ENCODE measurements around the gene SCRN2. TPM values are rescaled to one million over a fixed set of nuclear protein-coding genes. Genes with fewer than 3 reads are reported as not detected.

SCRN2 gene
- total RNA-seq, 1 donor from 2014 or later, result 14.9 TPM

DNA sequence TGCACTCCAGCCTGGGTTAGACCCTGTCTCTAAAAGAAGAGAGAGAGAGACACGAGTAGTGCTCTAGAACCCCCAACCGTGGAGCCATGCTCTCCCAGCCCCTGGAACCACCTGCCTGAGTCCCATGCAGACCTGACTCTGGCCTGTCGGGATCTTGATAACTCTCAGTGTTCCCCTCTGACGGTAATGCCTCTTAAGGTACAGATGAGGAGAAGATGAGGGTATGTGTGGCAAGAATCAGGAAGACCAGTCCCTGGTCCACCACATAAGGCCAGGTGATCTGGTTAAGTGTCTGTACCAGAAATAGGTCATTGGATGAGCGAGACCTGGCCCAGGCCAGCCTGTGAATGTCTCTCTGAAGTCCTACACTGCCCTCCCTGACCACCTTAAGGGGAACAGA lies 37.9 kb downstream of the SCRN2 start:
- Mint-ChIP-seq H3K36me3 (ENCODE audit: low read depth) (peaks cover 15% of the 10 kb centered on the region), H3K9me3 (ENCODE audit: low read depth) (no peaks in the 10 kb centered on the region), H3K4me1 (ENCODE audit: low read depth) (no peaks in the 10 kb centered on the region), H3K27ac (ENCODE audit: unreplicated experiment) (no peak overlapping the region), H3K27me3 (ENCODE audit: low read depth) (peaks cover 15% of the 10 kb centered on the region), H3K4me3 (ENCODE audit: unreplicated experiment) (no peak overlapping the region)
- no peak for DNase-seq (ENCODE audit: low spot score)
- TF ChIP-seq, protein P1, sequence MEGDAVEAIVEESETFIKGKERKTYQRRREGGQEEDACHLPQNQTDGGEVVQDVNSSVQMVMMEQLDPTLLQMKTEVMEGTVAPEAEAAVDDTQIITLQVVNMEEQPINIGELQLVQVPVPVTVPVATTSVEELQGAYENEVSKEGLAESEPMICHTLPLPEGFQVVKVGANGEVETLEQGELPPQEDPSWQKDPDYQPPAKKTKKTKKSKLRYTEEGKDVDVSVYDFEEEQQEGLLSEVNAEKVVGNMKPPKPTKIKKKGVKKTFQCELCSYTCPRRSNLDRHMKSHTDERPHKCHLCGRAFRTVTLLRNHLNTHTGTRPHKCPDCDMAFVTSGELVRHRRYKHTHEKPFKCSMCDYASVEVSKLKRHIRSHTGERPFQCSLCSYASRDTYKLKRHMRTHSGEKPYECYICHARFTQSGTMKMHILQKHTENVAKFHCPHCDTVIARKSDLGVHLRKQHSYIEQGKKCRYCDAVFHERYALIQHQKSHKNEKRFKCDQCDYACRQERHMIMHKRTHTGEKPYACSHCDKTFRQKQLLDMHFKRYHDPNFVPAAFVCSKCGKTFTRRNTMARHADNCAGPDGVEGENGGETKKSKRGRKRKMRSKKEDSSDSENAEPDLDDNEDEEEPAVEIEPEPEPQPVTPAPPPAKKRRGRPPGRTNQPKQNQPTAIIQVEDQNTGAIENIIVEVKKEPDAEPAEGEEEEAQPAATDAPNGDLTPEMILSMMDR (IDR thresholded peaks at IDR 0.05), result no peak

DNA sequence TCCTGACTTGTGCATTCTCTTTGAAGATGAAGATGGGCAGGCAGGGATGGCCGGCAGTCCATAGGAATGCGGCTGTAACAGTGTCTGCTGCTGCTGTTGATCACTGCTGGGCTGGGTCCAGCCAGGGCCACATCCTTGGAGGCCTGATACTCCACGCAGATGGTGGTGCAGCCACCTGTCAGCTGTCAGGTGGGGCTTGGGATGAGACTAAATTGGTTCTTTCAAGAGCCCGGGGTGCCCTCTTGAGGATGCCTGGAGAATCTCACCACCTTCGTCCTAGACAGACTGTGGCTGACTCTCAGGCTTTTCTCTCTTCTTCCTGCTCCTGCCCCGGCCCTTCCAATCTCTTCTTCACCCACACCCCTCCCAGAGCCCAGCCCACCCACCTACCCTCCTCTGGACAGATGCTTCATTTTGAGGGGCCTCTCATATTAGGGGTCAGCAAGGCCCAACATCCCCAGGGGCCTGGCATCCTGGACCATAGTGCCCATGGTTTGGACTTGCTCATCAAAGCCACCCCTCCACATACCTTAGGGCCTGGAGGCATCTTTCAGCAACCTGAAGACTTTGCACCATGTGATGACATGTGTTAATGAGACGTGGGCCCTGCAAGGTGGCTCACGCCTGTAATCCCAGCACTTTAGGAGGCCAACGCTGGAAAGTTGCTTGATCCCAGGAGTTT lies 38.6 kb downstream of the SCRN2 start:
- peak; percentile 63 for DNase-seq (ENCODE audit: low spot score)

DNA sequence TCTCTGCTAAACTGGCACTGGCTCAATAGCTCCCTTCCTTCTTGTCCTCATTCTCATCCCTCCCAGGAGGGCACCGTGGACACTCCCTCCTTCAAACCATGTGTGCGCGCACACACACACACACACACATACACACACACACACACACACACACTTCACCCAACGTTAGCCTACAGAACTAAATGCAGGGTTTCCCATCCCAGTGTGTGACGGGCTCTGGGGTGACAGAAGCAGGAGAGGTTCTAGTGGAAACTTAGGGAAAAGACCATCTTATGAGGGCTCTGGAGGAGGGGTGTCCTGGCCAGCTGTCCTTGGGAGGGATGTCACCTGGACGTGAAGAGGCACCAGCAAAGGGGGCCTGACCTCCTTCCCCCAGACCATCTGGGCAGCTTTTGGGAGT lies 39.2 kb downstream of the SCRN2 start:
- no peaks in the 10 kb centered on the region for H3K4me1 Mint-ChIP-seq (ENCODE audit: low read depth)
- DNase-seq (ENCODE audit: low spot score), result no peak
- H3K4me3 Mint-ChIP-seq (ENCODE audit: unreplicated experiment), result no peak overlapping the region
- peaks cover 5% of the 10 kb centered on the region for H3K36me3 Mint-ChIP-seq (ENCODE audit: low read depth)
- no peak overlapping the region for H3K27ac Mint-ChIP-seq (ENCODE audit: unreplicated experiment)
- H3K27me3 Mint-ChIP-seq (ENCODE audit: low read depth), result peaks cover 22% of the 10 kb centered on the region
- no peaks in the 10 kb centered on the region for H3K9me3 Mint-ChIP-seq (ENCODE audit: low read depth)
- TF ChIP-seq, protein P1 (IDR thresholded peaks at IDR 0.05), result no peak

More for the DNA sequence above, 38.6 kb downstream of the SCRN2 start:
- no peak overlapping the region for H3K4me3 Mint-ChIP-seq (ENCODE audit: unreplicated experiment)
- no peaks in the 10 kb centered on the region for H3K9me3 Mint-ChIP-seq (ENCODE audit: low read depth)
- TF ChIP-seq, protein P1 (IDR thresholded peaks at IDR 0.05), result peak; percentile 82
- peaks cover 11% of the 10 kb centered on the region for H3K36me3 Mint-ChIP-seq (ENCODE audit: low read depth)
- no peak overlapping the region for H3K27ac Mint-ChIP-seq (ENCODE audit: unreplicated experiment)
- H3K27me3 Mint-ChIP-seq (ENCODE audit: low read depth), result peaks cover 21% of the 10 kb centered on the region
- no peaks in the 10 kb centered on the region for H3K4me1 Mint-ChIP-seq (ENCODE audit: low read depth)

DNA sequence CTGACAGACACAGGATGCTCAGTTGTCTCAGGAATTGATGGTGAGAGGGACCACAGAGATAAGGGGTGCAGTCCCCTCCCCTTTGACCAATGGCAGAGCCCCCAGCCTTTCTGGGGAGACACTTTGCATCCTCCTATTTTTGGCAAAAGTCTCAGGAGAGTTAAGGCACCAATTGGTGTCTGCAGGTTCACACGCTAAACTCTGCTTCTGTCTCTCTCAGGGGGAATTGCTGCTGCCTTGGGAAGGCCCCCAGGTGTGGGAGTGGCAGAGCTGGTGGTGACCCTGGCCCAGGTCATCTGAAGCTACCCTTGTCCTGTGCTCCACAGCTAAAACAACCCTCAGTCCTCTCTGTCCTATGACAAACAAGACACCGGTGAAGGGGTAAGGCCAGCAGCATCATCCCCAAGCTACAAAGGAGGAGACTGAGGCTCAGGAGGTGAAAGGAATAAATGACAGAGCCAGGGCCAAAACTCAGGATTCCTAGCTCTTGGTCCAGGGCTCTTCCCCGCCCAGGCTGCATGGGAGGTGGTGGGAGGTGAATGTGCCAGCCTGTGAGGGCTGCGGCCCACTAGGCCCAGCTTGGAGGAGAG lies 39.8 kb downstream of the SCRN2 start:
- Mint-ChIP-seq H3K27me3 (ENCODE audit: low read depth) (peaks cover 26% of the 10 kb centered on the region), H3K27ac (ENCODE audit: unreplicated experiment) (no peak overlapping the region), H3K4me1 (ENCODE audit: low read depth) (no peaks in the 10 kb centered on the region), H3K9me3 (ENCODE audit: low read depth) (no peaks in the 10 kb centered on the region), H3K36me3 (ENCODE audit: low read depth) (peaks cover 5% of the 10 kb centered on the region), H3K4me3 (ENCODE audit: unreplicated experiment) (no peak overlapping the region)
- TF ChIP-seq, protein P1 (IDR thresholded peaks at IDR 0.05), result no peak
- DNase-seq (ENCODE audit: low spot score), result peak; percentile 47

DNA sequence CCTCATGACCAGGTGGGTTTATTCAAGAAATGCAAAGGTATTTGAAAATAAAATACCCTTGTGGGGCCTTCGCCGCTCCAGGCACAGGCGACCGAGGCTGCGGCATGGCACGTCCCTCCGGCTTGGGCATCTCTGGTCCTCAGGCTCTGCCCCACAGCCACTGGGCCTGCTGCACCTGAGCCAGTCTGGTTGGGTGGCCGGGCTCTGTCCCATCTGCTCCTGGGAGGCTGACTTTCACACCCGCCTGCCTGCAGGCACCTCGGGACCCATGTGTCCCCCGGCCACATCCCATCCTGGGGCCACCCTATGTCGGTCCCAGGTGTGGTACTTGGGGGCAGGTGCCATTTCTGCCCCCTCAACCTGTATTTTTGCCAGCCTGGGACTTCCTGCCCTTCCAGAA lies 40.4 kb downstream of the SCRN2 start:
- no peak overlapping the region for H3K4me3 Mint-ChIP-seq (ENCODE audit: unreplicated experiment)
- peaks cover 2% of the 10 kb centered on the region for H3K36me3 Mint-ChIP-seq (ENCODE audit: low read depth)
- peak; percentile 43 for DNase-seq (ENCODE audit: low spot score)
- H3K9me3 Mint-ChIP-seq (ENCODE audit: low read depth), result no peaks in the 10 kb centered on the region
- H3K27me3 Mint-ChIP-seq (ENCODE audit: low read depth), result peaks cover 26% of the 10 kb centered on the region
- TF ChIP-seq, protein P1 (IDR thresholded peaks at IDR 0.05), result no peak
- no peaks in the 10 kb centered on the region for H3K4me1 Mint-ChIP-seq (ENCODE audit: low read depth)
- no peak overlapping the region for H3K27ac Mint-ChIP-seq (ENCODE audit: unreplicated experiment)

All from chondrocyte (in vitro differentiated cells).